ENCODE results near the gene GPC6.

DNA sequence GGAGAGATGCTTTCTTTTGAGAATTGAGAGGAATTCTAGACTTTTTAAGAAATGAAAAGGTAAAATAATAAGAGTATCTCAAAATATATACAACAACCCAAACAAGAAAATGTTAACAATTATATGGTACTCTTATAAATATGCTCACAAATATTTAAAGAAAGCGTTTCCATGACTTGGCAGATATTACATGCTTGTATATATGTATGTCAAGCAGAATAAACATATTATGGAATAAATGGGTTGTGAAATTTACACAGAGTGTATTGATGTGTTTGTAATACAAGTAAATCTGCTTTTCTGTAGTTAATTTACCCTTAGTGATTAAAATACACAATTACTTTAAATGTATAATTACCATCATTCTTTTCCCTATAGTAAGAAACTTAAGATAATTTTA is 65.8 kb downstream of the GPC6 start:
- TF ChIP-seq CTCF (IDR thresholded peaks at IDR 0.05; ENCODE audit: poor library complexity, severe bottlenecking) (no peak), POLR2AphosphoS5 (IDR thresholded peaks at IDR 0.05) (no peak), EZH2 (IDR thresholded peaks at IDR 0.05; ENCODE audit: borderline replicate concordance, insufficient read depth, low read length, poor library complexity, severe bottlenecking) (no peak)

Measured in neural cell (in vitro differentiated cells).